Measurements from ENCODE around the gene IGFLR1. TPM values are rescaled to one million over a fixed set of nuclear protein-coding genes. Genes with fewer than 3 reads are reported as not detected.

IGFLR1 gene
- total and polyA plus RNA-seq, 2 of the 4 experiments (the other 2 are of a cell fraction), result 0.72 to 2.7 TPM

- Histone ChIP-seq H3K27me3 (ENCODE audit: control insufficient read depth, insufficient read depth, low read length) (0 out of 2 replicates have a peak, but pooled peaks cover 2% of the 10 kb centered on the region), H3K23ac (ENCODE audit: low read depth, low read length) (no peak overlapping the region), H4K20me1 (ENCODE audit: insufficient read depth, low read length) (no peaks in the 10 kb centered on the region), H3K27ac (ENCODE audit: insufficient read depth, low read length) (no peak overlapping the region), H4K8ac (ENCODE audit: low read depth in 2 of 2, low read length in 2 of 2) (no peak overlapping the region), H2BK20ac (ENCODE audit: low read depth, low read length) (no peak overlapping the region), H3K4me3 (ENCODE audit: insufficient read depth, low read depth, low read length) (no peak overlapping the region), H3K4me2 (ENCODE audit: low read depth, low read length) (no peak overlapping the region), H3K18ac (ENCODE audit: low read depth, low read length) (no peak overlapping the region), H2BK5ac (ENCODE audit: low read depth, low read length, poor library complexity, severe bottlenecking) (no peak overlapping the region), H3K9ac (ENCODE audit: low read depth, low read length) (no peak overlapping the region), H2AK9ac (replicated peaks; ENCODE audit: low read depth, low read length, poor library complexity) (no peak overlapping the region), H4K91ac (ENCODE audit: insufficient read depth, low read depth, low read length) (no peak overlapping the region), H3K4me1 (ENCODE audit: control insufficient read depth, insufficient read depth, low read length) (peaks cover 3% of the 10 kb centered on the region; the same call in 1 of the 2 replicates), H2AFZ (replicated peaks; ENCODE audit: low read length, poor library complexity) (no peak overlapping the region), H3K36me3 (ENCODE audit: control insufficient read depth, insufficient read depth, low read length) (no peaks in the 10 kb centered on the region), H3K56ac (ENCODE audit: extremely low read depth, insufficient read depth, low read length) (no peak overlapping the region), H3K9me3 (ENCODE audit: control insufficient read depth, insufficient read depth, low read length) (no peaks in the 10 kb centered on the region), H2BK120ac (ENCODE audit: low read depth, low read length) (no peak overlapping the region), H4K5ac (ENCODE audit: low read depth, low read length) (no peak overlapping the region), H3K4ac (ENCODE audit: low read depth, low read length) (no peak overlapping the region), H3K14ac (replicated peaks; ENCODE audit: low read depth, low read length) (no peak overlapping the region), H3K9me1 (ENCODE audit: insufficient read depth, low read length) (no peaks in the 10 kb centered on the region), H2AK5ac (ENCODE audit: low read depth, low read length) (no peak overlapping the region), H3K79me1 (ENCODE audit: low read depth in 1 of 2, low read length in 2 of 2) (no peaks in the 10 kb centered on the region), H2BK15ac (ENCODE audit: low read depth, low read length) (no peak overlapping the region)
- dilution Hi-C loops (cut with HindIII; ENCODE audit: low sequenced_read_pairs, unreplicated experiment) (no loop called here), intact Hi-C loops (cut with micrococcal nuclease) (no loop called here), in situ Hi-C loops (cut with MboI; ENCODE audit: low sequenced_read_pairs) (no loop called here)
- BruUV-seq (replicated peaks), result no TSS peak
- ChIA-PET CTCF (interaction anchor here (0.7 kb wide), 1 partner anchor 141 kb away, joined by 6 read pairs; no protein-coding TSS in a partner anchor), POLR2A (ENCODE audit: unreplicated experiment) (no interaction called here)
- DNase-seq (no peak), ATAC-seq (ENCODE audit: low read depth) (peak; percentile 42)
- no CpG with 5 or more reads among the region's 4 CpGs for WGBS, 2 experiments (ENCODE audit: extremely low coverage in 2 of 2, insufficient read length in 1 of 2)
- no peak for TF ChIP-seq RAD21 (IDR thresholded peaks at IDR 0.05; ENCODE audit: low read length)
- TF ChIP-seq CHD1 (IDR thresholded peaks at IDR 0.05; ENCODE audit: low read depth, low read length), result no peak
Observed at GRCh38 chr19:35689836-35690235, 52.4 kb downstream of the IGFLR1 start.

Other genes starting within 250 kb of the IGFLR1 start
- gene DMKN, start 228.8 kb downstream of the IGFLR1 start, total RNA-seq (2012; rRNA removed), result 0.28 and 0.36 TPM in 2 replicates
- gene DMKN, start 228.8 kb downstream of the IGFLR1 start, polyA plus RNA-seq (2012; rRNA removed), result 2.2 and 2.4 TPM in 2 replicates
- 0.56 and 0.72 TPM in 2 replicates for gene SBSN, start 214.1 kb downstream of the IGFLR1 start, total RNA-seq (2012; rRNA removed)
- 6.4 and 6.9 TPM in 2 replicates for gene SBSN, start 214.1 kb downstream of the IGFLR1 start, polyA plus RNA-seq (2012; rRNA removed)
- not detected in 2 replicates for gene GAPDHS, start 209.0 kb downstream of the IGFLR1 start, total RNA-seq (2012; rRNA removed)
- not detected in 2 replicates for gene GAPDHS, start 209.0 kb downstream of the IGFLR1 start, polyA plus RNA-seq (2012; rRNA removed)
- 59.2 and 67.6 TPM in 2 replicates for gene TMEM147, start 196.8 kb downstream of the IGFLR1 start, total RNA-seq (2012; rRNA removed)
- 108 and 132 TPM in 2 replicates for gene TMEM147, start 196.8 kb downstream of the IGFLR1 start, polyA plus RNA-seq (2012; rRNA removed)
- not detected in 2 replicates for gene ATP4A, start 178.8 kb downstream of the IGFLR1 start, total RNA-seq (2012; rRNA removed)
- gene ATP4A, start 178.8 kb downstream of the IGFLR1 start, polyA plus RNA-seq (2012; rRNA removed), result not detected in 2 replicates
- gene PMIS2, start 156.3 kb downstream of the IGFLR1 start, total RNA-seq (2012; rRNA removed), result not detected in 2 replicates
- gene PMIS2, start 156.3 kb downstream of the IGFLR1 start, polyA plus RNA-seq (2012; rRNA removed), result not detected in 2 replicates
- 3.1 and 3.4 TPM in 2 replicates for gene HAUS5, start 129.7 kb downstream of the IGFLR1 start, total RNA-seq (2012; rRNA removed)
- gene HAUS5, start 129.7 kb downstream of the IGFLR1 start, polyA plus RNA-seq (2012; rRNA removed), result 6.2 and 6.4 TPM in 2 replicates
- 19.0 and 20.6 TPM in 2 replicates for gene RBM42, start 113.4 kb downstream of the IGFLR1 start, total RNA-seq (2012; rRNA removed)
- 41.5 and 53.9 TPM in 2 replicates for gene RBM42, start 113.4 kb downstream of the IGFLR1 start, polyA plus RNA-seq (2012; rRNA removed)
- 0.28 TPM in 1 of 2 replicates, not detected in the other for gene ETV2, start 100.7 kb downstream of the IGFLR1 start, total RNA-seq (2012; rRNA removed)
- gene ETV2, start 100.7 kb downstream of the IGFLR1 start, polyA plus RNA-seq (2012; rRNA removed), result 1.2 and 1.4 TPM in 2 replicates
- gene COX6B1, start 94.1 kb downstream of the IGFLR1 start, total RNA-seq (2012; rRNA removed), result 913 and 983 TPM in 2 replicates
- gene COX6B1, start 94.1 kb downstream of the IGFLR1 start, polyA plus RNA-seq (2012; rRNA removed), result 824 and 914 TPM in 2 replicates
- not detected in 2 replicates for gene UPK1A, start 75.9 kb downstream of the IGFLR1 start, total RNA-seq (2012; rRNA removed)
- 0.20 and 0.21 TPM in 2 replicates for gene UPK1A, start 75.9 kb downstream of the IGFLR1 start, polyA plus RNA-seq (2012; rRNA removed)
- not detected in 2 replicates for gene ZBTB32, start 37.9 kb downstream of the IGFLR1 start, total RNA-seq (2012; rRNA removed)
- not detected in 2 replicates for gene ZBTB32, start 37.9 kb downstream of the IGFLR1 start, polyA plus RNA-seq (2012; rRNA removed)
- gene KMT2B, start 24.4 kb downstream of the IGFLR1 start, total RNA-seq (2012; rRNA removed), result 1.9 and 3.0 TPM in 2 replicates
- gene KMT2B, start 24.4 kb downstream of the IGFLR1 start, polyA plus RNA-seq (2012; rRNA removed), result 27.5 and 30.7 TPM in 2 replicates
- 6.1 and 8.1 TPM in 2 replicates for gene U2AF1L4, start 3.0 kb upstream of the IGFLR1 start, total RNA-seq (2012; rRNA removed)
- gene U2AF1L4, start 3.0 kb upstream of the IGFLR1 start, polyA plus RNA-seq (2012; rRNA removed), result 15.0 and 15.6 TPM in 2 replicates
- gene PSENEN, start 3.2 kb upstream of the IGFLR1 start, total RNA-seq (2012; rRNA removed), result 8.6 and 9.0 TPM in 2 replicates
- 47.0 and 59.1 TPM in 2 replicates for gene PSENEN, start 3.2 kb upstream of the IGFLR1 start, polyA plus RNA-seq (2012; rRNA removed)
- gene LIN37, start 6.1 kb upstream of the IGFLR1 start, total RNA-seq (2012; rRNA removed), result 12.7 and 12.8 TPM in 2 replicates
- gene LIN37, start 6.1 kb upstream of the IGFLR1 start, polyA plus RNA-seq (2012; rRNA removed), result 17.2 and 23.1 TPM in 2 replicates
- 5.7 and 6.9 TPM in 2 replicates for gene HSPB6, start 14.6 kb upstream of the IGFLR1 start, total RNA-seq (2012; rRNA removed)
- gene HSPB6, start 14.6 kb upstream of the IGFLR1 start, polyA plus RNA-seq (2012; rRNA removed), result 188 and 206 TPM in 2 replicates
- 3.3 and 5.4 TPM in 2 replicates for gene PROSER3, start 15.7 kb upstream of the IGFLR1 start, total RNA-seq (2012; rRNA removed)
- 17.9 and 21.8 TPM in 2 replicates for gene PROSER3, start 15.7 kb upstream of the IGFLR1 start, polyA plus RNA-seq (2012; rRNA removed)
- gene ARHGAP33, start 33.1 kb upstream of the IGFLR1 start, total RNA-seq (2012; rRNA removed), result 0.28 and 0.72 TPM in 2 replicates
- 11.9 and 16.3 TPM in 2 replicates for gene ARHGAP33, start 33.1 kb upstream of the IGFLR1 start, polyA plus RNA-seq (2012; rRNA removed)
- gene PRODH2, start 70.4 kb upstream of the IGFLR1 start, total RNA-seq (2012; rRNA removed), result not detected in 2 replicates
- gene PRODH2, start 70.4 kb upstream of the IGFLR1 start, polyA plus RNA-seq (2012; rRNA removed), result not detected in 2 replicates
- not detected in 2 replicates for gene NPHS1, start 110.1 kb upstream of the IGFLR1 start, total RNA-seq (2012; rRNA removed)
- gene NPHS1, start 110.1 kb upstream of the IGFLR1 start, polyA plus RNA-seq (2012; rRNA removed), result not detected in 2 replicates
- gene KIRREL2, start 114.5 kb upstream of the IGFLR1 start, total RNA-seq (2012; rRNA removed), result not detected in 2 replicates
- 0.04 TPM in 1 of 2 replicates, not detected in the other for gene KIRREL2, start 114.5 kb upstream of the IGFLR1 start, polyA plus RNA-seq (2012; rRNA removed)
- 4.7 and 6.7 TPM in 2 replicates for gene APLP1, start 126.1 kb upstream of the IGFLR1 start, total RNA-seq (2012; rRNA removed)
- gene APLP1, start 126.1 kb upstream of the IGFLR1 start, polyA plus RNA-seq (2012; rRNA removed), result 41.0 and 44.3 TPM in 2 replicates
- 1.1 and 1.4 TPM in 2 replicates for gene NFKBID, start 158.1 kb upstream of the IGFLR1 start, total RNA-seq (2012; rRNA removed)
- 12.3 and 13.3 TPM in 2 replicates for gene NFKBID, start 158.1 kb upstream of the IGFLR1 start, polyA plus RNA-seq (2012; rRNA removed)
- gene HCST, start 160.1 kb upstream of the IGFLR1 start, total RNA-seq (2012; rRNA removed), result not detected in 2 replicates
- gene HCST, start 160.1 kb upstream of the IGFLR1 start, polyA plus RNA-seq (2012; rRNA removed), result 0.93 and 1.5 TPM in 2 replicates
- gene TYROBP, start 165.8 kb upstream of the IGFLR1 start, total RNA-seq (2012; rRNA removed), result not detected in 2 replicates
- not detected in 2 replicates for gene TYROBP, start 165.8 kb upstream of the IGFLR1 start, polyA plus RNA-seq (2012; rRNA removed)
- gene LRFN3, start 193.9 kb upstream of the IGFLR1 start, total RNA-seq (2012; rRNA removed), result 0.36 and 0.56 TPM in 2 replicates
- gene LRFN3, start 193.9 kb upstream of the IGFLR1 start, polyA plus RNA-seq (2012; rRNA removed), result 4.8 TPM in 2 replicates